ENCODE measurements around the gene NEK2. TPM values are rescaled to one million over a fixed set of nuclear protein-coding genes. Genes with fewer than 3 reads are reported as not detected.

NEK2 gene
- total and polyA plus RNA-seq, 2 experiments from 2014 or later: 5.3 to 7.1 TPM

- no peaks in the 10 kb centered on the region for H3K36me3 ChIP-seq (replicated peaks; ENCODE audit: insufficient read depth, low read depth)
- no peak overlapping the region for H3K4me3 ChIP-seq
- H3K4me2 ChIP-seq: no peak overlapping the region
- DNase-seq (ENCODE audit: low spot score): no peak
- H3K27me3 ChIP-seq: no peaks in the 10 kb centered on the region
- H3K9me3 ChIP-seq (ENCODE audit: low read depth): no peaks in the 10 kb centered on the region
- no peak for TF ChIP-seq CTCF (IDR thresholded peaks at IDR 0.05; ENCODE audit: poor library complexity)
- no peak for TF ChIP-seq EZH2 (IDR thresholded peaks at IDR 0.05; ENCODE audit: borderline replicate concordance)
- TF ChIP-seq EZH2phosphoT487 (IDR thresholded peaks at IDR 0.05; ENCODE audit: low read depth, severe bottlenecking, unreplicated experiment): no peak
- no peaks in the 10 kb centered on the region for H3K79me2 ChIP-seq
- no peaks in the 10 kb centered on the region for H3K9me2 ChIP-seq (replicated peaks; ENCODE audit: insufficient read depth)
- H4K20me1 ChIP-seq (ENCODE audit: insufficient read depth, poor library complexity, severe bottlenecking): no peaks in the 10 kb centered on the region
- no peak overlapping the region for H2AFZ ChIP-seq
- WGBS (ENCODE audit: low lambda C conversion rate, missing lambda C conversion rate): 95% methylated on average over 16 of the region's 16 CpGs
- peaks cover 23% of the 10 kb centered on the region for H3K4me1 ChIP-seq (ENCODE audit: insufficient read depth)
- H3K27ac ChIP-seq: peak overlapping the region; percentile 34
Observed at GRCh38 chr1:211632117-211632807, 43.2 kb downstream of the NEK2 start.

GRCh38 chr1:211631168-211631567 is 44.3 kb downstream of the NEK2 start:
- Histone ChIP-seq H3K4me1 (ENCODE audit: insufficient read depth) (peaks cover 23% of the 10 kb centered on the region), H2AFZ (no peak overlapping the region), H3K36me3 (replicated peaks; ENCODE audit: insufficient read depth, low read depth) (no peaks in the 10 kb centered on the region), H3K9me2 (replicated peaks; ENCODE audit: insufficient read depth) (no peaks in the 10 kb centered on the region), H3K4me3 (no peak overlapping the region), H3K79me2 (no peaks in the 10 kb centered on the region), H3K27me3 (no peaks in the 10 kb centered on the region), H4K20me1 (ENCODE audit: insufficient read depth, poor library complexity, severe bottlenecking) (no peaks in the 10 kb centered on the region), H3K27ac (no peak overlapping the region), H3K9me3 (ENCODE audit: low read depth) (no peaks in the 10 kb centered on the region), H3K4me2 (no peak overlapping the region)
- no peak for DNase-seq (ENCODE audit: low spot score)
- TF ChIP-seq CTCF (IDR thresholded peaks at IDR 0.05; ENCODE audit: poor library complexity): no peak
- no peak for TF ChIP-seq EZH2phosphoT487 (IDR thresholded peaks at IDR 0.05; ENCODE audit: low read depth, severe bottlenecking, unreplicated experiment)
- TF ChIP-seq EZH2 (IDR thresholded peaks at IDR 0.05; ENCODE audit: borderline replicate concordance): no peak
- WGBS (ENCODE audit: low lambda C conversion rate, missing lambda C conversion rate): 90% methylated on average over 6 of the region's 6 CpGs

GRCh38 chr1:211630236-211631081 is 45.0 kb downstream of the NEK2 start:
- no peaks in the 10 kb centered on the region for H4K20me1 ChIP-seq (ENCODE audit: insufficient read depth, poor library complexity, severe bottlenecking)
- 48% methylated on average over 17 of the region's 17 CpGs for WGBS (ENCODE audit: low lambda C conversion rate, missing lambda C conversion rate)
- no peak overlapping the region for H3K4me3 ChIP-seq
- H3K36me3 ChIP-seq (replicated peaks; ENCODE audit: insufficient read depth, low read depth): no peaks in the 10 kb centered on the region
- H3K27ac ChIP-seq: no peak overlapping the region
- TF ChIP-seq CTCF (IDR thresholded peaks at IDR 0.05; ENCODE audit: poor library complexity): peak; percentile 16
- TF ChIP-seq EZH2phosphoT487 (IDR thresholded peaks at IDR 0.05; ENCODE audit: low read depth, severe bottlenecking, unreplicated experiment): no peak
- H2AFZ ChIP-seq: peak overlapping the region; percentile 15
- no peaks in the 10 kb centered on the region for H3K27me3 ChIP-seq
- H3K4me1 ChIP-seq (ENCODE audit: insufficient read depth): peaks cover 23% of the 10 kb centered on the region
- H3K4me2 ChIP-seq: no peak overlapping the region
- H3K9me2 ChIP-seq (replicated peaks; ENCODE audit: insufficient read depth): no peaks in the 10 kb centered on the region
- no peaks in the 10 kb centered on the region for H3K79me2 ChIP-seq
- no peak for DNase-seq (ENCODE audit: low spot score)
- H3K9me3 ChIP-seq (ENCODE audit: low read depth): no peaks in the 10 kb centered on the region
